NCI-H1417 (cell line): ENCODE measurements around the gene FERMT1.
"Not testable (repeated sequence)": the region's sequence is repeated elsewhere in the genome, so short reads cannot be mapped to it uniquely, and the experiment has no call there.

Source experiments
- DNase-seq, 3 experiments: peaks; one replicate each; lab custom pipeline; 2025; lab: John Stamatoyannopoulos, UW

The FERMT1 gene

DNA sequence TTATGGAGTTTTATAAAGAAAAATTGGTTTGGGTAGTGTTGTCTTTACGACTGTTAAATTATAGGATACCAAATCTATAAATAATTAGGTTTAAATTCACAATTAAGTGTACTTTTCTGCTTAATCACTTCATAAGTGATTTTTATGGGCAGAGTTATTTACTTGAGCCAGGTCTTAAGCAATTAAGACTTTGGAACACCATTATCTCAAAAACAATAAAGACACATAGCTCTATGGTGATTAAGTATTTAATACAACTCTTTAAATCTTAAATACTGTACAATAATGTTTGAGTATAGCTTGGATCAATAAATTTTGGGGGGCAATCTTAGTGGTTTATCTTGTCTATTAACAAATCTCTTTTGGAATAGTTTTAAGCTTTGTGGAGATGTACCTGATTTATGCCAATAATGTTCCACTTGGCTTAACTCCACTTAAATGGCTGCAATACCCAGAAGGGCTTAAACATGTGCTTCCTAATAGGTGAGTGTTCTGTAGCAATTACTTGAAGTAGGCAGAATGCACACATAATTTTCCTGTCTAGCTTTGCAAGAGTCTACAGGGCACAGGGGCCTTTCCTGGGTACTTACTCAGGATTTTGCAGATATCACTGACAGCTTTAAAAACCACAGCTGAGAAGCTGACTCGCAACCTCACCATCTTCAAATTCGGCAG is 7.5 kb downstream of the FERMT1 start:
- DNase-seq = peak in 1 of 3 experiments; percentile 57

- DNase-seq = no peak
Observed at GRCh38 chr20:6114696-6115095, 8.1 kb downstream of the FERMT1 start.

DNA sequence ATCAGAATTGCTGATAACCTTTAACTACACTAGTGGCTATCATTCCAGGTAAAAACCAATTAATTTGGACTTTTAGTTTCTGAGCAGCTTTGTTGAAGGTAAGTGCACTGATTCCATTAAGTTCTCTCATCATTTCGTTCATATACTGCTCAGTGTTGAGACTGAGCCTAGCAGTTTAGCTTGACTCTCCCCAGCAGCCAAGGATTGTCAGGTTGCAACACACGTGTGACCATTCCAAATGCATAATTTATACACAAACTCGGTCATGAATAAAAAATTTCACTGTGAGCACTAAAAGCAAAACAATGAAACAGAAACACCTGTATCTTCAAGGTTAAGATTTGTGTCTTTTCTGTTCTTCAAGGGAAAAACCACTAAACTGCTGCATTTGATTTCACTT is 8.9 kb downstream of the FERMT1 start:
- DNase-seq = no peak

DNA sequence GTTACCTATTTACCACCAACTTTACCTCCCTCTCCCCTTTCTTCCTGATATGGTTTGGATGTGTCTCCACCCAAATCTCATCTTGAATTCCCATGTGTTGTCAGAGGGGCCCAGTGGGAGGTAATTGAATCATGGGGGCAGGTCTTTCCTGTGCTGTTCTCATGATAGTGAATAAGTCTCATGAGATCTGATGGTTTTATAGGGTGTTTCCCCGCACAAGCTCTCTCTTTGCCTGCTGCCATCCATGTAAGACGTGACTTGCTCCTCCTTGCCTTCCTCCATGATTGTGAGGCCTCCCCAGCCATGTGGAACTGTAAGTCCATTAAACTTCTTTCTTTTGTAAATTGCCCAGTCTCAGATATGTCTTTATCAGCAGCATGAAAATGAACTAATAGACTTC is 9.9 kb downstream of the FERMT1 start:
- DNase-seq = not testable (repeated sequence)

DNA sequence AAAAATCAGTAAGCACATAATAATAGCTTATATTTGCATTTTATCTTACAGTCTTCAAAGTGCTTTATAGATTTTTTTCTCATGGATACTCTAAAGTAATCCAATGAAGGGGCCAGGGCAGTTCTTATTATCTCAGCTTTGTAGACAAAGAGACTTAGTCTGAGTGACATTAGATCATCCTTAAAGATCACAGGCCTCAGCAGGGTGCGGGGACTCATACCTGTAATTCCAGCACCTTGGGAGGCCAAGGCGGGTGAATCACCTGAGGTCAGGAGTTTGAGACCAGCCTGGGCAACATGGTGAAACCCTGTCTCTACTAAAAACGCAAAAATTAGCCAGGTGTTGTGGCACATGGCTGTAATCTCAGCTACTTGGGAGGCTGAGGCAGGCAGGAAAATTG is 14.5 kb downstream of the FERMT1 start:
- DNase-seq = no peak

DNA sequence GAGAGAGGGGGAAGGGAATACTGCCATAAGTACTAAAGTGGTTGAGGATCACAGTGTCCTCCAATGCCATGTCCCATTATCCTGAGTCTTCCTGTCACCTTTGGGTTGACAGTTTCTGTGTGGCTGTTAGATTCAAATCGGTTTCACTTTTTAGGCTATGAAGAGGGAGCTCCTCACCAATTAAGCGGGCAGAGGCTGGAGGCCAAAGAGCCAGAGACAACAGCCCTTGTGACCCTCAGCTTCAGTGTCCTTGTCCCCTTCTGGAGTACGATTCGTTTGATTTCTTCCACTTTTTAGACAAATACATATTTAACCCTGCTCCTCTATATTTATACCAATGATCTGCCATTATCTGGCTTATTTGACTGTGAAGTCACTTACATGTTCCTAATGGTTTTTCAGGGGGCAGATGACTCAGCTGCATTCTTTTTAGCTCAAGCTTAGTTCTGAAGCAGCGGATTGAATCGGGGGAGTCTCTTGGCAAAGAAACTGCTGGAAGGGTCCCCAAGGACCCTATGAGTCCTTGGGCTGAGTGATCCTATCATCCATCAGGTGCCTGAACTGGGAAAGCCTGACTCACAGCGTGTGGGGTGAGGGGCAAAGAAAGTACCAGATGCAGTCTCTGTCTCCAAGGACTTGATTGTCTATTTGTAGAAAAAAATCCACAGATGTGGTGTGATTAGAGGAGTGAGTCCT is 18.2 kb downstream of the FERMT1 start:
- DNase-seq = no peak

DNA sequence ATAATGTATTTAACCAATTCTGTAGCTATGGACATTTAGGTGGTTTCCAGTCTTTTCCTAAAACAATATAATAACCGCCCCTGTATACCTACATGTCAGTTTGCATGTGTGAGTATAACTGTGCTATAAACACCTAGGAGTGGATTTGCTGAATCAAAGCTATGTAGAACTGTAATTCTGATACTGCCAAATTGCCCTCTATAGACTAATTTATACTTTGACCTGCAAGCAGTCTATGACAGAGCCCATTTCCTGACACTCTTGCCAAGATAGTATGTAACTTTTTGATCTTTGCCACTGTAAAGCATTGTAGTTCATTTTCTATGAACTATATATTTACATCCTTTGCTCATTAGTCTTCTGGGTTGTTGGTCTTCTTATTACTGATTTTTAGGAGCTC is 19.5 kb downstream of the FERMT1 start:
- no peak for DNase-seq

GRCh38 chr20:6101346-6101745 is 21.5 kb downstream of the FERMT1 start:
- no peak for DNase-seq

GRCh38 chr20:6100246-6100645 is 22.6 kb downstream of the FERMT1 start:
- no peak for DNase-seq

GRCh38 chr20:6099819-6100218 is 23.0 kb downstream of the FERMT1 start:
- DNase-seq = no peak

DNA sequence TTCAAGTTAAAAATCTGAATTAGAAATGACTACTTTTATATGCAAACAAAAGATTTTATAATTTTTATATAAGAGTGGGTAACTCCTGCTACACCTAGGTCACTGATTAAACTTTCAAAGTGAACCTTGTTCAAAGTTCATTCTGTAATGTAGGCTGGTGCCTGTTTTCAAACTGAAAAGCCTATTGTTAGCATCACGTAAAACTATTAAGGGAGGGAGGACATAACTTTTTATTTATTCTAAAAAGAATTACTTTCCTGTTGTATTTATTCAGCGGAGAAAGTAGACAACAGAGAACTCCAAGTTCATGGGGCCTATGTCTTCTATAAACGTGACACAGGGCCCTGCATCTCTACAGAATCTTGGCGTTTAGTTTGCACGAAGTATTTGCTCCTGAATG is 27.4 kb downstream of the FERMT1 start:
- no peak for DNase-seq

DNA sequence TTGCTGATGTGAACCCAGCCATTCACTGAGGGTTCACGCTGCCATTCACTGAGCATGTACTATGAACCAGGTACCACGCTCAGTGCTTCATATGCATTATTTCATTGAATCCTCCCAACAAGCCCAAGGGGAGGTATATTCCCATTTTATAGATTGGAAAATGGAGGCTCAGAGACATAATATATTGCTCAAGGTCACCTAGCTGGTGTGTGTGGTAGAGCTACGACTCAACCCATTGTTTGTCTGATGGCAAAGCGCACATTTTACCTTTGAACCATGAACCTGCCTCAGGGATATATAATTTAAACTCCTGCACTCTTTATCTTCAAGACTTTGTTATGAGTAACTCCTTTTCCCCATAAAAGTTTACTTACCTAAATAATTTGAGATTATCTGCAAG is 28.3 kb downstream of the FERMT1 start:
- DNase-seq = no peak

DNA sequence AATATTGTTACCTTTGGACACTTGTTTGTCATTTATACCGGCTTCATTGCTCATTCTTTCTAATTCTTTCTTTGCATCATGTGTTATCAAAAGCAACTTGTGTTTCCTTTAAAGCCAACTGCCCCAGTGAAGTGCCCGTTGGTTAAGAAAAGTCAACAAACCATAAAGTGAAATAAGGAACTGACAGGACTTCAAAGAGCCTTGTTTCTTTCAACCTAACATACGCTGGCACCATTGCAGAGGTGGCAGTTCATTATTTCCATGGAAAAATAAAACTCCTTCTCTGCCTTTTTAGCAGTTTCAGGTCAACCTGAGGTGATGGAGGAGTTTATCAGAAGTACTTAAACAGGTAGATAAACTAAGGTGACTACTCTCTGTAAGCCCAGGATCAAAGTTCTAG is 28.8 kb downstream of the FERMT1 start:
- no peak for DNase-seq

DNA sequence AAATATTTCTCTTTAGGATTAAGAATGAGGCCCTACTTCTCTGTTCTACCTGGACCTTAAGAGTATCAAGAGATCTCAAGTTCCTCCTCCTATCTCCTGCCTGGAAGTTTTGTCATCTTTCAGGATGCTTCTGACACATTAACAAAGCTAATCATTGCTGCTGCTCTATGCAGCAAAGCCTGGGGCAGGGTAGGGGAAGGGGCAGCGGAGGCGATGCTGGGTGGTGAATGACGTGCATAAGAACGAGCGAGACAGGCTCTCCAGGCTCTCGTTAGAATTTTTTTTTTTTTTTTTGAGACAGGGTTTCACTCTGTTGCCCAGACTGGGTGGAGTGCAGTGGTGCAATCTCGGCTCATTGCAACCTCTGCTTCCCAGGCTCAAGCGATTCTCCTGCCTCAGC is 31.2 kb downstream of the FERMT1 start:
- no peak for DNase-seq

DNA sequence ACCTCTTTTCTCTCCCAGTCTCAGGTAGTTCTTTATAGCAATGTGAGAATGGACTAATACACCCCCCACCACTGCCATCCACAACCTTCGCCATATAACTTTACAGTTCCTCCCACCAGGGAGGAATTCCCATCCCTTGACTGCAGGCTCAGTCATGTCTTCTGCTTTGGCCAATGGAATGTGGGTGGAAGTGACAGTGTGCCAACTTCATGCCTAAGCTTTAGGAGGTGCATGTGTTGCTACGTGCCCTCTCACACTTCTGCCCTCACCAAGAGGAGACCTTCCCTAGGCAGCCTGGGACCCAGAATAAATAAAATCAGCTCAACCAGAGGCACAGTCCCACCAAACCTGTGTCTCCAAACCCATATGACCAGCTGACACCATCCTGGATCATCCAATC is 36.0 kb downstream of the FERMT1 start:
- DNase-seq = no peak

DNA sequence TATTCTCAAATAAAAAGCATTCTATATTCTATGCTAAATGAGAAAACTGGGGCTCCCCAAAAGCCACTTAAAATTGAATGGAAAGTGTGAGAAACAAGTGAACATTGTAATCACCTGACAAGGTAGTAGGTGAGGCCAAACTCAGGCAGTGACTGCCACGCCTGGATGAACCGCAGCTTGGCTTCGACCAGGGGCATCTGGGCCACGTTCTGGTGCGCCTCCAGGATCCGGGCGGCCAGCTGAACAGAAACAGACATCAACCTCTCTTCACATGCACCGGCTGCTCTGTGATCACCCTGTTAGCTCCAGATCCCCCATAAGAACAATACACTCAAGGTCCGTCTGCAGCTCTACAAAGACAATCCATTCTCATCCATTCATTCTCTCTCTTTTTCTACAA is 38.9 kb downstream of the FERMT1 start:
- DNase-seq = no peak

- DNase-seq = no peak
Observed at GRCh38 chr20:6081236-6081635, 41.6 kb downstream of the FERMT1 start.

- no peak for DNase-seq
Observed at GRCh38 chr20:6079016-6079415, 43.8 kb downstream of the FERMT1 start.

- DNase-seq = no peak
Observed at GRCh38 chr20:6075428-6076219, 47.2 kb downstream of the FERMT1 start.

- DNase-seq = no peak
Observed at GRCh38 chr20:6074784-6075183, 48.0 kb downstream of the FERMT1 start.

DNA sequence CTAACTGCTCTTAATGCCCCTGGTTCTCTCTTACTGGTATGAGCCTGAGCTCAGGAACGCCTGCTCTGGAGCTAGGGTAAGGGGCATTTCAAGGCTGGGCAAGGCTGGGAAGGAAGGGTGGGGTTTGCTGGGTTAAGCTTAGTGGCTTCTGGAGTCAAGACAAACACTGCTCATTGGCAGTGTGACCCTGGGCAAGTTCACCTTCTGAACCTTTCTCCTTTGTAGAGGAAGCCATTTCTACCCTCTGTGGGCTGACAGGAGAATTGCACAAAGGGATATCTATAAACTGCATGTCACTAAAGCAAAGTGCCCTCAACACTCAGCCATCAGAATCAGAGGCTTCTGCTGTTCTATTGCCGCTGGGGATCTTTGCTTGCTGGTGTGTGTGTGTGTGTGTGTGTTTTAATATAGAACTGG is 48.7 kb downstream of the FERMT1 start:
- peak in 2 of 3 experiments; percentile 35 to 78 for DNase-seq

DNA sequence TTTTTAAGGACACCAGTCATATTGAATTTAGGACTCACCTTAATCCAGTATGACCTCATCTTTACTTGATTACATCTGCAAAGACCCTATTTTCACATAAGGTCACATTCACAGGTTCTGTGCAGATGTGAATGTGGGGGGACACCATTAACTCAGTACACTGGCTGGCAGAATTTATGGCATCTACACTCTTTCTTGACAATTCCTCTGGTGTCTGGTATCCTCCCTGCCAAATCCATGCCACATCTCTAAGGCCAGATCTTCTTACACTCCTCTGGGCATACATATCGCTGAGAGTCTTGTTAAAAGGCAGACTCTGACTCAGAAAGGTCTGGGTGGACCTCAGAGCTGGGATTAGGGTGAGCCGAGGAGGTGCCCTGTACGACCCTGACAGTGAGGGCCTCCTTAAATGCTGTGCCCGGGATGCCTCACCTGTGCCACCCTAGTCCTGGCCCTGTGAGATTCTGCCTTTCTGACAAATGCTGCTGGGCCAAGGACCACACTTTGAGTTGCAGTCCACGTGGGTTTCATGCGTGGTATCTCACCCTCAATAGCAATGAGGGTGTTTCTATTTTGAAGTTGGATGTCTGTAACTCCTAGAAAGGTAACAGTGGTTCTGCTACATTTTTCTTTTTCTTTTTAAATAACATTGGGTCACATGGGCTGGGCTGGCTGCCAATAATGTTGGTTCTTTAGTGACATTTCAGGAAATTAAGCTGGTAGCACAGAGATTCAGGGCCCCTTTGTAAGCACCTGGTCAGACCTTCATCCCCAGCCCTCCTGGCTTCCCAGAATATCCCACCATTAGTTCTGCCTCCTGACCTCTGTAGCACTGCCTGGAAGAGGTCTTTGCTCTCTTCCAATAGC is 51.8 kb downstream of the FERMT1 start:
- no peak for DNase-seq
